Upper lobe of left lung (tissue), 6 donors: ENCODE measurements around the gene DENND1A. TPM values are rescaled to one million over a fixed set of nuclear protein-coding genes. Genes with fewer than 3 reads are reported as not detected.

Experiments used
- ATAC-seq, 2 donors: fragments of 200-7000 bp; cut with Tn5 transposase; one replicate each; pipeline ENCODE4 v1.9.1; 2022; ENCODE audit warnings: mild to moderate bottlenecking in 2 of 2, moderate library complexity in 2 of 2; ENCODE audit not compliant: low FRiP score in 2 of 2
- DNase-seq, 2 donors: peaks; one replicate each; pipeline ENCODE4 v3.0.0-alpha.2; 2019 to 2020
- H3K27ac ChIP-seq, 4 donors: fragments of 200-600 bp; sonication (generic); one replicate each; pipeline ENCODE4 v1.5.1; 2016 to 2019
- H3K27me3 ChIP-seq, 4 donors: fragments of 200-600 bp; sonication (generic); one replicate each; pipeline ENCODE4 v1.5.1; 2017 to 2019
- H3K36me3 ChIP-seq, 4 donors: fragments of 200-600 bp; sonication (generic); one replicate each; pipeline ENCODE4 v1.5.1; 2016 to 2019
- H3K4me1 ChIP-seq, 4 donors: fragments of 200-600 bp; sonication (generic); one replicate each; pipeline ENCODE4 v1.5.1; 2018 to 2019
- H3K4me3 ChIP-seq, 4 donors: fragments of 200-600 bp; sonication (generic); one replicate each; pipeline ENCODE4 v1.5.1; 2017 to 2019; ENCODE audit warnings: mild to moderate bottlenecking in 2 of 4, moderate library complexity in 1 of 4
- H3K9me3 ChIP-seq, 4 donors: fragments of 200-600 bp; sonication (generic); one replicate each; pipeline ENCODE4 v1.5.1; 2018 to 2019
- EP300 ChIP-seq, 4 donors: sonication (generic); formaldehyde crosslinking; IDR thresholded peaks; one replicate each; pipeline ENCODE4 v1.5.1; 2017; ENCODE audit warnings: antibody characterized with exemption in 4 of 4, control low read depth in 2 of 4
- POLR2A ChIP-seq, 4 donors: fragments of 450-650 bp; IDR thresholded peaks; one replicate each; pipeline ENCODE4 v1.5.1; 2016 to 2017; ENCODE audit warnings: antibody characterized with exemption in 4 of 4, mild to moderate bottlenecking in 2 of 4
- POLR2AphosphoS5 ChIP-seq, 2 donors: sonication (generic); formaldehyde crosslinking; IDR thresholded peaks; one replicate each; pipeline ENCODE4 v1.5.1; 2017; ENCODE audit warnings: antibody characterized with exemption in 2 of 2
- WGBS, 2 donors: methylation state at CpG; one replicate each; pipeline ENCODE4 v1.1.5; 2017 to 2018; 5-methylcytosine and 5-hydroxymethylcytosine counted together
- total RNA-seq, 6 donors: library from RNA; depleted of rRNA in 4 of 6; stranded (reverse); fragments of >200 nt in 4 of 6; gene quantifications; one replicate each; pipeline versions ENCODE4 v1.1.0 to v1.2.1, GENCODE V29; 2016 to 2021
- TF ChIP-seq, protein P1 (sequence below), 6 experiments: fragments of 450-650 bp in 4 of 6; fragments of 200-600 bp in 2 of 6; sonication (generic) in 2 of 6; IDR thresholded peaks; one replicate each; pipeline ENCODE4 v1.5.1; 2016 to 2019; ENCODE audit warnings: antibody characterized with exemption in 6 of 6
- donor health status: DM: no; HTN: no; CAD: no; lungs with moderate emphysema.
- donor health status: DM: no; HTN: yes; CAD: no; lungs with severe emphysema.

Gene DENND1A
- total RNA-seq, 6 donors from 2014 or later, result 9.8 to 46.1 (median 16.0) TPM

DNA sequence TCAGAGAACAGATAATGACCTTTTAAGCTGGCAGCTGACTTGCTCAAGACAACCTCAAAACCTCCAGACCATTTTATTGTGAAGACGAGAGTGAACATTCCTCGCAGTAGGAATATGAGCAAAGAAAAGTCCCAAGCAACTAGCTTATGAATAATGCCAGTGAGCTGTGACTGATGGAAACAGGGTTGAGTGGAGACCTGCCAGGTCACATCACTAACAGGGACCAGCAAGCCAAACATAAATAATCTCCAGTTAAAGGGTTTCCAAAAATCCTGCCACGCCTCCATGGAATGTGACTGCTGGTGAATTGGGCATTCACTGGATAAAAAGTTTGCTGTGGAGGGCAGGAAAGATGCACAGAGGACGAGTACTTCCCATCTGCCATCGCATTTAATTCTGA, 388.5 kb downstream of the DENND1A start:
- DNase-seq (no peak), ATAC-seq (no peak)
- H3K27ac ChIP-seq, result no peak overlapping the region
- H3K9me3 ChIP-seq, result no peaks in the 10 kb centered on the region
- H3K27me3 ChIP-seq, result no peaks in the 10 kb centered on the region
- no peaks in the 10 kb centered on the region for H3K4me1 ChIP-seq
- H3K4me3 ChIP-seq, result no peak overlapping the region
- H3K36me3 ChIP-seq, result no peaks in the 10 kb centered on the region
- WGBS, 2 donors, result 56 to 78% methylated on average over 5 of the region's 5 CpGs
- TF ChIP-seq, protein P1, sequence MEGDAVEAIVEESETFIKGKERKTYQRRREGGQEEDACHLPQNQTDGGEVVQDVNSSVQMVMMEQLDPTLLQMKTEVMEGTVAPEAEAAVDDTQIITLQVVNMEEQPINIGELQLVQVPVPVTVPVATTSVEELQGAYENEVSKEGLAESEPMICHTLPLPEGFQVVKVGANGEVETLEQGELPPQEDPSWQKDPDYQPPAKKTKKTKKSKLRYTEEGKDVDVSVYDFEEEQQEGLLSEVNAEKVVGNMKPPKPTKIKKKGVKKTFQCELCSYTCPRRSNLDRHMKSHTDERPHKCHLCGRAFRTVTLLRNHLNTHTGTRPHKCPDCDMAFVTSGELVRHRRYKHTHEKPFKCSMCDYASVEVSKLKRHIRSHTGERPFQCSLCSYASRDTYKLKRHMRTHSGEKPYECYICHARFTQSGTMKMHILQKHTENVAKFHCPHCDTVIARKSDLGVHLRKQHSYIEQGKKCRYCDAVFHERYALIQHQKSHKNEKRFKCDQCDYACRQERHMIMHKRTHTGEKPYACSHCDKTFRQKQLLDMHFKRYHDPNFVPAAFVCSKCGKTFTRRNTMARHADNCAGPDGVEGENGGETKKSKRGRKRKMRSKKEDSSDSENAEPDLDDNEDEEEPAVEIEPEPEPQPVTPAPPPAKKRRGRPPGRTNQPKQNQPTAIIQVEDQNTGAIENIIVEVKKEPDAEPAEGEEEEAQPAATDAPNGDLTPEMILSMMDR (IDR thresholded peaks at IDR 0.05), result no peak
- no peak for TF ChIP-seq POLR2A (IDR thresholded peaks at IDR 0.05)

DNA sequence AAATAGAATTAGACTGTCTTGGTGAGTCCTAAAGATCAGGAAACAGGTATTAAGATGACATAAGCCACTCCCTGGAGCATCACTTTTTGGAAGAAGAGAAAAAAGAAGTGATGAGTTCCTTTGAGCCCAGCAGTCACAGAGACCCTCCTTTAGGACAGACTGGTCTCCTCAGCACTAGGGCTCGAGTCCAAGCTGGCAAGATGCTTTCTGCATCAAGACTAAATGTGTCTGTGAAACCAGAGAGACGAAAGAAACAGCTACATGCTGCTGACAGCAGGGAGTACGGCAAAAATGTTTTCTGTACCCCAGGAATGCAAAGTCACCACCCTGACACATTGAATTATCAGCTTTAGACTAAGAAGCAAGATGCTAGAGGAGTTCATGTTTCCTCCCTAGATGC, 389.5 kb downstream of the DENND1A start:
- TF ChIP-seq EP300 (IDR thresholded peaks at IDR 0.05) (no peak), POLR2A (IDR thresholded peaks at IDR 0.05) (no peak), POLR2AphosphoS5 (IDR thresholded peaks at IDR 0.05) (no peak)
- TF ChIP-seq, protein P1 (IDR thresholded peaks at IDR 0.05), result no peak
- H3K27ac ChIP-seq, result no peak overlapping the region
- no peaks in the 10 kb centered on the region for H3K9me3 ChIP-seq
- no peak for DNase-seq
- 55 to 71% methylated on average over 3 of the region's 3 CpGs for WGBS, 2 donors
- H3K4me1 ChIP-seq, result no peaks in the 10 kb centered on the region
- no peak overlapping the region for H3K4me3 ChIP-seq
- H3K27me3 ChIP-seq, result no peaks in the 10 kb centered on the region
- H3K36me3 ChIP-seq, result no peaks in the 10 kb centered on the region
- ATAC-seq, result no peak

DNA sequence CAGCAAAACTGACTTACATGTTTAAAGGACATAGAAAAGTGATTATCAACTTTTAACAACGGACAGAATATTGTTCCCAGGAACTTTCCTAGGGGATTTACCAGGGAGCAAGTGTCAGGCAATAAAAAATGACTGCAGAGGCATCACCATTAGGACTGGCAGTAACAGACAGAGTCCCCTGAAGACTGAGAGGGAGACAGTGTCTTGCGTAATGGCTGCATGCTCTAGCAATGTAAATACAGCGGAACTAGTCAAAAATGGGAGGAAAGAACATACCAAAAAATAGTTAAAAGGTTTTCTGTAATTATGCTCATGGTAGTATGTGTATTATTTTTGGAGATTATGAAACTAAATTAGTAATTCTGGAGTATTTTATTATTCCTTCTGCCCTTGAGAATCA, 392.1 kb downstream of the DENND1A start:
- no peak for DNase-seq
- no peak overlapping the region for H3K27ac ChIP-seq
- no peak for ATAC-seq
- H3K4me1 ChIP-seq, result no peaks in the 10 kb centered on the region
- no peaks in the 10 kb centered on the region for H3K27me3 ChIP-seq
- 81 to 93% methylated on average over 3 of the region's 3 CpGs for WGBS, 2 donors
- H3K4me3 ChIP-seq, result no peak overlapping the region
- TF ChIP-seq, protein P1 (IDR thresholded peaks at IDR 0.05), result no peak
- TF ChIP-seq POLR2AphosphoS5 (IDR thresholded peaks at IDR 0.05), result no peak
- no peak for TF ChIP-seq POLR2A (IDR thresholded peaks at IDR 0.05)
- TF ChIP-seq EP300 (IDR thresholded peaks at IDR 0.05), result no peak
- no peaks in the 10 kb centered on the region for H3K36me3 ChIP-seq
- no peaks in the 10 kb centered on the region for H3K9me3 ChIP-seq

DNA sequence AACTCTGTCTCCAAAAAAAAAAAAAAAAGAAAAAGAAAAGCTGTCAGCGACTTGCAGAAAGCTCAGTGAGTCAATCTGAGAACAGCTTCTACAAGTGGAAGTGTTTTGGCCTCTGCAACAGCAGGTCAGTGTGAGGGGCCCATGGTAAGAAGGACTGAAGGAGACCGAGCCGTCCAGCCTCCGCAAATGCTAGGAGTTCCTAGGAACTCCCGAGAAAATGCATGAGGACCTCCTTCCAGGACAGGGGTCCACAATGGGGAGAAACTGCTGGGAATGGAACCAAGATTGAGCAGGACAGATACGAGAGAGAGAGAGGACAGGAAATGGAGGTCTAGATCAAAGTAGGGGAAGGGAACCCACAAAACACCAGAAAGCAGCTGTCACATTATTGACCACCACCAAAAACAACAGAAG, 393.5 kb downstream of the DENND1A start:
- DNase-seq (no peak), ATAC-seq (no peak)
- H3K27ac ChIP-seq, result no peak overlapping the region
- no peaks in the 10 kb centered on the region for H3K4me1 ChIP-seq
- 83 to 92% methylated on average over 6 of the region's 6 CpGs for WGBS, 2 donors
- no peak overlapping the region for H3K4me3 ChIP-seq
- H3K36me3 ChIP-seq, result no peaks in the 10 kb centered on the region
- TF ChIP-seq POLR2A (IDR thresholded peaks at IDR 0.05) (no peak), EP300 (IDR thresholded peaks at IDR 0.05) (no peak), POLR2AphosphoS5 (IDR thresholded peaks at IDR 0.05) (no peak)
- TF ChIP-seq, protein P1 (IDR thresholded peaks at IDR 0.05), result no peak
- H3K9me3 ChIP-seq, result no peaks in the 10 kb centered on the region
- H3K27me3 ChIP-seq, result no peaks in the 10 kb centered on the region

DNA sequence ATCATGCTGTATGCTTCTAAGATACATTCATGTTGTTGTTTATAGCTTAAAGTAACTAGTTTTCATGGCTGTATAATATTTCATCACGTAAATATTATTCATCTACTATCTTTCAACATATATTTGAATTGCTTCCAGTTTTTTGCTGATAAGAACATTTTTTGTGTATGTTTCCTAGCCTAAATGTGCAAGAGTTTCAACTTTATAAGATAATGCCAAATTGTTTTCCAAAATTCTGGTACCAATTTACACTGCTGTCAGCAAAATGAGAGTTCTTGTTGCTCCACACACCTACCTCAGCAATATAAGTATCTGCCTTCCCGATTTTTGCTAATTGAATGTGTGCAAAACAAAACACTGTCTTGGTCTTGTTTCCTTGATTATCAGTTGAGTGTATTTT, 395.6 kb downstream of the DENND1A start:
- Histone ChIP-seq H3K9me3 (peaks cover 0 to 4% (median 0%) of the 10 kb centered on the region in 4 donors), H3K27ac (no peak overlapping the region), H3K4me1 (no peaks in the 10 kb centered on the region), H3K27me3 (no peaks in the 10 kb centered on the region), H3K4me3 (no peak overlapping the region), H3K36me3 (no peaks in the 10 kb centered on the region)
- WGBS, 2 donors, result 90 to 93% methylated on average over 2 of the region's 2 CpGs
- TF ChIP-seq POLR2A (IDR thresholded peaks at IDR 0.05) (no peak), EP300 (IDR thresholded peaks at IDR 0.05) (no peak), POLR2AphosphoS5 (IDR thresholded peaks at IDR 0.05) (no peak)
- TF ChIP-seq, protein P1 (IDR thresholded peaks at IDR 0.05), result no peak
- no peak for DNase-seq
- no peak for ATAC-seq
